ENCODE results near the gene IFRD2. TPM values are rescaled to one million over a fixed set of nuclear protein-coding genes. Genes with fewer than 3 reads are reported as not detected.
"Not testable (repeated sequence)": the region's sequence is repeated elsewhere in the genome, so short reads cannot be mapped to it uniquely, and the experiment has no call there.

The IFRD2 gene
- polyA plus RNA-seq, 3 donors = 54.3 to 114 (median 77.3) TPM

DNA sequence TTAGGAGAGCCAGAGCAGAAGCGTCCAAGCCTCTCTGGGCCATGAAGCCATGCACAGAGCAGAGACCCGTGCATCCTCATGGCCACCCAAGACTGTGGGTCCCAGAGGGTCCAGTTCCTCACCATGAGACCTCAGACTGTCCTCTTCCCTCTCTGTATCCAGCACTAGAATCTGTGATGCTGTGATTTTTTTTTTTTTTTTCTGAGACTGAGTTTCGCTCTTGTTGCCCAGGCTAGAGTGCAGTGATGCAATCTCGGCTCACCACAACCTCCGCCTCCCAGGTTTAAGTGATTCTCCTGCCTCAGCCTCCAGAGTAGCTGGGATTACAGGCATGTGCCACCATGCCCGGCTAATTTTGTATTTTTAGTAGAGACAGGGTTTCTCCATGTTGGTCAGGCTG is 47.4 kb downstream of the IFRD2 start:
- H3K27ac ChIP-seq (ENCODE audit: low read depth, low read length) = not testable (repeated sequence)
- WGBS, 3 donors = 48 to 83% (median 58%) methylated on average over 5 to 6 of the region's 6 CpGs

DNA sequence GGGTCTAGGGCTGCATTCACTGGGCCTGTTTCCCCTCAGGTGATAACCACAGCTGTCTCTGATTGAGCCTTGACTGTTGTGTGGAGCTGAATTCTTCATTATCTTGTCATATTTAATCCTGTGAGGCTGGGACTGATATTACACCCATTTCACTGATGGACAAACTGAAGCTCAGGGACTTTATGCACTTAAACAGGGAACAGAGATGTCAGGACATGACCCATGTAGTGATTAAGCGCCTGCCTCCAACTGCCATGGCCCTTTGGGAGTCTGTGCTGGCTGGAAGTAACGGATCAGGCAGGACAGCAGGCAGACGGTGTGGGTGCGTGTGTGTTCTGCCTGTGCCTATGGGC is 48.7 kb downstream of the IFRD2 start:
- 35 to 83% (median 48%) methylated on average over 4 of the region's 4 CpGs for WGBS, 3 donors
- H3K27ac ChIP-seq (ENCODE audit: low read depth, low read length) = peak overlapping the region; percentile 82

DNA sequence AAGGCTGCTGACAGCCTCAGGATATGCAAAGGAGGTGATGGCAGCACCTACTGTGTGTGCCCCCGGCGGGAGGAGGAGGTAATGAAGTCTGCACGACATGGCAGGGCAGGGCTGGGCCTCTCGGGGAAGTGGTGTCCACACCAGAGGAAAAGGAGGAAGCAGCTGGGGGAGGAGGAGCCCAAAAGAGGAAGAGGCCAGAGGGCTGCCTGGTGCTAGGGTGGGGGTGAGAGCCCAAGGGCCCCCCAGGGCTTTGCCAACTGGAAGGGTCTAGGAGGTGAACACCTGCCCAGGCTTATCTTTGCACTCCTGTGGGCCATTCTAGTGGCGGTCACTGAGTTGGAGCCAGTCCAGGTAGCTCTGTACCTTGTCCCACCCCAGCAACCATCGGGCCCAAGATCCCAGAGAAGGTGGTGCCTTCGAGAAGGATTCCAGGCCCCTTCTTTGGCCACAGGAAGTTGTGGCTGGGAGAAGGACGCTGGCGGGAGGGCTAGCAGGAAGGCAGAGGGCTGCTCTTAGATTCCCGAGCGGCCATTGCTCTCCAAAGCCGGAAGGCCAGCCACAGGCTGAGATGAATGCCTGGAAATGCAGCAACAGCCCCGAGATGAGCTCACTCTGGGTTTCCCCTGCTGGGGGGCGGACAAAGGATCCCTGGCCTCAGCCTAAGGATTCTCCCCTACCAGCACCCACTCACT is 49.2 kb downstream of the IFRD2 start:
- peak overlapping the region; percentile 82 for H3K27ac ChIP-seq (ENCODE audit: low read depth, low read length)
- WGBS, 3 donors = 9 to 53% (median 17%) methylated on average over 13 to 14 of the region's 14 CpGs

DNA sequence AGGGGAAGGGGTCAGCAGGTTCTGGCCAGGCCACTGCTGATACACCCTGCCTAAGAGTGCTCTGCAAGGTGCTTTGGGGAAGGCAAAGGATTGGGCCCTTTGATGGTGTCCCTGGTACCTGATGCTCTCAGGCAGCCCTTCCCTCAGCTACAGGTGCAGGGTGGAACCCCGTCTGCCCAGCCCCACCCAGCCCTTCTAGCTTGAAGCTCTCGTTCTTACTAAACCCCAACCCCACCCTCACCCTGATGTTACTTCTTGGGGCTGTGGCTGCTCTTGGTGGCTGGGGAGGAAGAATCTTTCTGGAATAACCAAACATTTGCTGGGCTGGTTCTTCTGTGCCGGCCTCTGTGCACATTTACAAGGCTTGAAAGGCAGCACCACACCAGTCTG is 49.9 kb downstream of the IFRD2 start:
- peak overlapping the region; percentile 82 for H3K27ac ChIP-seq (ENCODE audit: low read depth, low read length)
- WGBS, 3 donors = 15 to 75% (median 25%) methylated on average over 3 of the region's 3 CpGs

DNA sequence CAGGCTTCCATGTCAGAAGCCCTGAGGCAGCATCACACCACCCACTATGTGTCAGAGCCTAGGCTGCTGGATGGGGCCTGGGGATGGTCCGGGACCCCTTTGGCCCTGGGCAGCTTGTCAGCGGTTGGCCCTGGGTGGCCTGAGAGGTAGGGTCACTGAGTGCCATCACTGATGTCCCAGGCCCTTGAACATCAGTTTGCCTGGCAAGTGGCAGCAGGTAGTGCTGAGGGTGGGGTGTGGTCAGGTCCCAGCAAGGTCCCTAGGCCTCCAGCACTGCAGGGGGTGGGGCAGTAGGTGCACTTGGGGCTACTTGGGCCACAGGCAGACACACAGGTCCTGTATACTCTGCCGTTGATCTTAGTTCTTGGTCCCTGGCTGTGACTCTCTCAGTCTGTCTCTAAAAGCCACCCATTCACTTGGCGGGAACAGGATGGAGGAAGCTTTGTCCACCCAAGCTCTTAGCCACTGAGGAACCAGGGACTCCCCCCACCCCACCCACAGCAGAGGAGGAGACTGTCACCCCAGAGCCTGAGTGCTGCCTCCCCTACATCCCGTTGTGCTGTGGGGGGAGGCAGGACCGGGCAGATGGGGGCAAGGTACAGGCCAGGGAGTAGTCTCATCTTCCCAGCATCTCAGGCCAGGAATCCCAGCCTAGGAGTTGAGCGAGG is 50.4 kb downstream of the IFRD2 start:
- WGBS, 3 donors = 40 to 76% (median 48%) methylated on average over 7 of the region's 7 CpGs
- peak overlapping the region; percentile 55 for H3K27ac ChIP-seq (ENCODE audit: low read depth, low read length)

DNA sequence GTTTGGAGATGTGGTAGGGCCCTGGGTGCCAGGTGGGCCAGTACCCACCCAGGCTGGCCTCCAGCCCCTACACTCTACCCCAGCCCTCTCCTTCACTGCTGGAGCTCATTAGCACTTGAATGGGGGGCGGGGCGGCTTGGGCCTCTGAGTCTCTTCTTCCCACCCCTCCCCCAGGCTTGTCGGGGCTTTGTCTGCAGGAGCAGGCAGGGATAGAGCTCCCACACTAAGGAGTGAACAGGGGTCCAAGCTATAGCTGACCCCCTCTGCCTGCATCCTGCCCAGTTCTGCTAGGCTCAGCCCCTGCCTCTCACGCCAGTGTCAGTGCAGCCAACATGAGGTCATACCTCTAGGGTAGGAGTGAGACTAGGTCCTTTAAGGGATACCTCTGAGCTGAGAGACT is 51.1 kb downstream of the IFRD2 start:
- H3K27ac ChIP-seq (ENCODE audit: low read depth, low read length) = peak overlapping the region; percentile 28
- 62 to 68% (median 66%) methylated on average over 4 of the region's 4 CpGs for WGBS, 3 donors

DNA sequence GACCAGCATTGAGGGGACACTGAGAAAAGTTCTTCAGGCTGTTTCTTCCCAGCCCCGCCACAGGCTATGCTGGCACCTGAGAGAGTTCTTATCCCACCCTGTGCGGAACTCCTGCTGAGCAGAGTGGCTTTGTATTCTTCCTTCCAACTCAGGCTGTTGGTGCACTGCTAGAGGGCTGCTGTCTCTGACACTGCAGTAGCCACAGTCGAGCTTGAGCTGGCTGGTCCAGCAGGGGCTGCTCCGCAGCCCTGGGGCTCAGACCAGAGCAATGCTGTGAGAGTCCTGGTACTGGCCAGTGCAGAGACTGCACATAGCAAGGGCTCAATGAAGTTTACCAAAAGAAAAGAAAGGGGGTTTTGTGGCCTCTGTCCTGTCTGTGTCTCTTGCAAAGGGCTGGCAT is 52.6 kb downstream of the IFRD2 start:
- WGBS, 3 donors = 65 to 70% (median 69%) methylated on average over 4 of the region's 4 CpGs
- H3K27ac ChIP-seq (ENCODE audit: low read depth, low read length) = peak overlapping the region; percentile 43

DNA sequence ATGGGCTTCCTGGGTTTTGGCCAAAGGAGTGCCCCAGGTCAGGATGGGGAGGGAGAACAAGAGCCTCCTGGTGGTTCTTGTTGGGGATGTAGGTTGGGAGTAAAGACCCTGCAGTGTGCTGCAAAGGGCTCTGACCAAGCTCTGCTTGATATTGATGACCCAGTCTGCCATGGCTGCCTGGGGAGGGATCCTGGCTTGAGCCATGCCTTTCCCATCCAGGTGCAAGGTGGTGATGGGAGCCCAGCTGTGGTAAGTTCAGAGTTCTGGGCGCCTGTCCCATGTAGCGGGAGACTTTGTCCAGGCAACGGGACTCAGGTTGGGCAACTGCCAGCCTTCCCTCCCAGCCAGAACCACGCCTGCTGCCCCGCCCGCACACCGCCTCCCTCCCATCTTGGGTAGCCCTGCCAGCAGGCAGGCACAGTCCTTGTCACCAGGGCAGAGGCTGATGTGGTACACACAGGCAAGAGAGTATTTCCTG is 53.6 kb downstream of the IFRD2 start:
- H3K27ac ChIP-seq (ENCODE audit: low read depth, low read length) = peak overlapping the region; percentile 63
- 7 to 22% (median 14%) methylated on average over 7 of the region's 7 CpGs for WGBS, 3 donors

DNA sequence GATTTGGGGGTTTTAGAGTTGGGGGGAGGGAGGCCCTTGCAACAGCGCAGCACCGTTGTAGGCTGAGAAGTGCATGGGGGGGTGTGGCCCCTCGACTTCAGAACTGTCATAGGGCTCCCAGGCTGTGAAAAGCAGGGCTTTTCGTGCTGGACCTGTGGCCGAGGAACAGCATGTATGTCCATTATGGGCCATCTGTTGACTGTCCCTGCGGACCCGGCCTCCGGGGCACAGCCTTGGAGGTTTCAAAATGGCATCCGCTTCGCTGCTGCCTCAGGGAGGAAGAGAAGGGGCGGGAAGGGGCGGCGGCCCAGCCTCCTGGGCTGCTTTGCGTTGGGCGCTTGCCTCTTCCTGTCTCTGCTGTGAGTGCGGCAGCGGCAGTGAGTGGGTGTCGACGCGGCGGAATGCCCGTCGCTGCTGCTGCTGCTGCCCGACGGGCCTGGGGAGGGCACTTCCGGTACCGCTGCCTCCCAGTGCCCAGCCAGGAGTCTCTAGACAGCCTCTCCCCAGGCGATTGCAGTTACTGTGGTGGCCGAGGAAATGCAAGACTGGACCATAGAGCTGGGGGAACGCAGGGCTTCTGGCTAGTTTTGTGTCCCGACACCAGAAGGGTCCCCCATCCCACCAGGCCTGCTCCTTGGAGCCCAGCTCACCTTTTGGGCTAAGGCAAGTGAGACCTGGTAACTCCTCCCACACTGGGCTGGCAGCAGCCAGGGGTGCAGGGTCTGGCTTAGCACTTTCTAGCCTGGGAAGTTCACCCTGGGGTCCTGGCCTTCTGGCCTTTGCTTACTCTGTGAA is 54.3 kb downstream of the IFRD2 start:
- H3K27ac ChIP-seq (ENCODE audit: low read depth, low read length) = peak overlapping the region; percentile 63
- 0 to 10% (median 1%) methylated on average over 31 of the region's 31 CpGs for WGBS, 3 donors

Other genes with a start within 250 kb of the IFRD2 start
- gene RBM5, start 203.5 kb downstream of the IFRD2 start, polyA plus RNA-seq = 10 to 100 TPM; 54.6 to 76.0 (median 60.2) TPM
- 10 to 100 TPM in 2 of 3 donors, 1 to 10 TPM in 1; 5.5 to 35.5 (median 23.8) TPM for gene SEMA3F, start 137.1 kb downstream of the IFRD2 start, polyA plus RNA-seq
- gene GNAT1, start 100.8 kb downstream of the IFRD2 start, polyA plus RNA-seq = under 1 TPM in 1 of 3 donors, not detected in 2; 0.13 TPM
- gene SLC38A3, start 87.2 kb downstream of the IFRD2 start, polyA plus RNA-seq = 10 to 100 TPM in 1 of 3 donors, under 1 TPM in 1, not detected in 1; 0.34 to 22.0 TPM
- 100 to 1,000 TPM in 2 of 3 donors, 10 to 100 TPM in 1; 53.4 to 242 (median 211) TPM for gene GNAI2, start 56.2 kb downstream of the IFRD2 start, polyA plus RNA-seq
- gene SEMA3B, start 23.3 kb downstream of the IFRD2 start, polyA plus RNA-seq = 10 to 100 TPM; 17.9 to 29.2 (median 21.1) TPM
- under 1 TPM in 2 of 3 donors, not detected in 1; 0.15 TPM for gene LSMEM2, start 13.3 kb downstream of the IFRD2 start, polyA plus RNA-seq
- 1 to 10 TPM; 1.7 to 4.0 (median 2.5) TPM for gene HYAL3, start 7.0 kb upstream of the IFRD2 start, polyA plus RNA-seq
- gene NAA80, start 7.0 kb upstream of the IFRD2 start, polyA plus RNA-seq = 10 to 100 TPM in 1 of 3 donors, 1 to 10 TPM in 2; 7.0 to 14.4 (median 7.6) TPM
- gene HYAL1, start 11.1 kb upstream of the IFRD2 start, polyA plus RNA-seq = 10 to 100 TPM in 2 of 3 donors, 1 to 10 TPM in 1; 6.3 to 19.0 (median 14.9) TPM
- 100 to 1,000 TPM in 1 of 3 donors, 10 to 100 TPM in 2; 29.0 to 140 (median 80.3) TPM for gene HYAL2, start 30.3 kb upstream of the IFRD2 start, polyA plus RNA-seq
- gene TUSC2, start 35.8 kb upstream of the IFRD2 start, polyA plus RNA-seq = 10 to 100 TPM; 26.3 to 56.5 (median 31.2) TPM
- 10 to 100 TPM; 39.4 to 44.6 (median 43.7) TPM for gene RASSF1, start 48.4 kb upstream of the IFRD2 start, polyA plus RNA-seq
- 1 to 10 TPM in 1 of 3 donors, under 1 TPM in 1, not detected in 1; 0.28 to 1.1 TPM for gene ZMYND10, start 53.3 kb upstream of the IFRD2 start, polyA plus RNA-seq
- gene NPRL2, start 58.3 kb upstream of the IFRD2 start, polyA plus RNA-seq = 10 to 100 TPM; 13.1 to 23.9 (median 14.5) TPM
- gene CYB561D2, start 58.4 kb upstream of the IFRD2 start, polyA plus RNA-seq = 10 to 100 TPM; 13.2 to 25.3 (median 19.7) TPM
- gene TMEM115, start 67.1 kb upstream of the IFRD2 start, polyA plus RNA-seq = 10 to 100 TPM; 13.5 to 39.1 (median 23.4) TPM
- 1 to 10 TPM in 1 of 3 donors, under 1 TPM in 2; 0.56 to 1.7 (median 0.68) TPM for gene CACNA2D2, start 211.2 kb upstream of the IFRD2 start, polyA plus RNA-seq